KMS-11 (cell line): ENCODE data around the gene BTN2A1.

Experiments used
- H2AFZ ChIP-seq: fragments of 200-600 bp; sonication (generic); 2 replicates; pipeline ENCODE4 v1.6.1; 2016; ENCODE audit warnings: antibody characterized with exemption, mixed run types, low read depth
- H3K27ac ChIP-seq: fragments of 200-600 bp; sonication (generic); 2 replicates; pipeline ENCODE4 v1.6.1; 2016; ENCODE audit warnings: mild to moderate bottlenecking, mixed run types
- H3K27me3 ChIP-seq: fragments of 200-600 bp; sonication (generic); 2 replicates; pipeline ENCODE4 v1.6.1; 2017; ENCODE audit warnings: mild to moderate bottlenecking, low read depth, mixed run types, moderate library complexity; ENCODE audit not compliant: insufficient read depth
- H3K36me3 ChIP-seq: fragments of 200-600 bp; sonication (generic); 2 replicates; pipeline ENCODE4 v1.6.1; 2017; ENCODE audit warnings: mild to moderate bottlenecking, mixed run types; ENCODE audit not compliant: insufficient read depth
- H3K4me1 ChIP-seq: fragments of 200-600 bp; sonication (generic); 2 replicates; pipeline ENCODE4 v1.6.1; 2016; ENCODE audit warnings: mild to moderate bottlenecking, low read depth, mixed run types; ENCODE audit not compliant: poor library complexity, severe bottlenecking
- H3K4me2 ChIP-seq: fragments of 200-600 bp; sonication (generic); 2 replicates; pipeline ENCODE4 v1.7.0; 2016; ENCODE audit warnings: mild to moderate bottlenecking, mixed run types
- H3K4me3 ChIP-seq: fragments of 200-600 bp; sonication (generic); IDR thresholded peaks from 2 replicates; pipeline ENCODE4 v1.6.1; 2017; ENCODE audit warnings: low read depth, low read length, mixed read lengths; ENCODE audit not compliant: insufficient read depth
- H3K79me2 ChIP-seq: fragments of 200-600 bp; sonication (generic); 2 replicates; pipeline ENCODE4 v1.6.1; 2016; ENCODE audit warnings: low read depth, mixed run types; ENCODE audit not compliant: insufficient read depth
- H3K9ac ChIP-seq: fragments of 200-600 bp; sonication (generic); 2 replicates; pipeline ENCODE4 v1.6.1; 2016; ENCODE audit warnings: mild to moderate bottlenecking, mixed run types
- H4K20me1 ChIP-seq: fragments of 200-600 bp; sonication (generic); 2 replicates; pipeline ENCODE4 v1.6.1; 2016; ENCODE audit warnings: mild to moderate bottlenecking, mixed run types; ENCODE audit not compliant: insufficient read depth
- TF ChIP-seq, protein P1 (sequence below): fragments of 200-600 bp; sonication (generic); conservative IDR thresholded peaks from 2 replicates; pipeline ENCODE4 v1.6.1; 2017; ENCODE audit warnings: low read depth, mild to moderate bottlenecking, antibody characterized with exemption, low read length, moderate library complexity, mixed read lengths

BTN2A1 gene

DNA sequence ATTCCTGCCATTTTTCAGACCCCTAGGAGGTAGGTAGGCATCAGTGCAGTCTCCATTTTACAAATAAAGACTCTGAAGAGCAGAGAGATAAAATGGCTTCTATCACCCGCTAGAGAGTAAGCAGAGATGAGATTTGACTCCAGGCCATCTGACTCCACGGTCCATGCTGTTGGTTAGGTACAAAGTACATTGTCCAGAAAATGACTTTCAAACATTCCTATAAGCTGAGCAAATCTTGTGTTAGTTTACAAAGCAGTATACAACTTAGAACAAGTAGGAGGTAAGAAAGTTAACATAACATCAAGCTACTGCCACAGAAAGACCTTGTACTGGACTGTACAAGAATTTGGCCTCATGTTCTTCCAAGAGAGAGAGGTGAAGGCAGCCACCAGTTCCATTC is 57.2 kb downstream of the BTN2A1 start:
- Histone ChIP-seq H4K20me1 (no peaks in the 10 kb centered on the region), H3K4me1 (peaks cover 1% of the 10 kb centered on the region), H3K4me3 (no peak overlapping the region), H3K27me3 (no peaks in the 10 kb centered on the region), H3K79me2 (no peaks in the 10 kb centered on the region), H2AFZ (no peak overlapping the region), H3K4me2 (no peak overlapping the region), H3K27ac (no peak overlapping the region), H3K36me3 (no peaks in the 10 kb centered on the region), H3K9ac (no peak overlapping the region)
- TF ChIP-seq, protein P1, sequence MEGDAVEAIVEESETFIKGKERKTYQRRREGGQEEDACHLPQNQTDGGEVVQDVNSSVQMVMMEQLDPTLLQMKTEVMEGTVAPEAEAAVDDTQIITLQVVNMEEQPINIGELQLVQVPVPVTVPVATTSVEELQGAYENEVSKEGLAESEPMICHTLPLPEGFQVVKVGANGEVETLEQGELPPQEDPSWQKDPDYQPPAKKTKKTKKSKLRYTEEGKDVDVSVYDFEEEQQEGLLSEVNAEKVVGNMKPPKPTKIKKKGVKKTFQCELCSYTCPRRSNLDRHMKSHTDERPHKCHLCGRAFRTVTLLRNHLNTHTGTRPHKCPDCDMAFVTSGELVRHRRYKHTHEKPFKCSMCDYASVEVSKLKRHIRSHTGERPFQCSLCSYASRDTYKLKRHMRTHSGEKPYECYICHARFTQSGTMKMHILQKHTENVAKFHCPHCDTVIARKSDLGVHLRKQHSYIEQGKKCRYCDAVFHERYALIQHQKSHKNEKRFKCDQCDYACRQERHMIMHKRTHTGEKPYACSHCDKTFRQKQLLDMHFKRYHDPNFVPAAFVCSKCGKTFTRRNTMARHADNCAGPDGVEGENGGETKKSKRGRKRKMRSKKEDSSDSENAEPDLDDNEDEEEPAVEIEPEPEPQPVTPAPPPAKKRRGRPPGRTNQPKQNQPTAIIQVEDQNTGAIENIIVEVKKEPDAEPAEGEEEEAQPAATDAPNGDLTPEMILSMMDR, result no peak

DNA sequence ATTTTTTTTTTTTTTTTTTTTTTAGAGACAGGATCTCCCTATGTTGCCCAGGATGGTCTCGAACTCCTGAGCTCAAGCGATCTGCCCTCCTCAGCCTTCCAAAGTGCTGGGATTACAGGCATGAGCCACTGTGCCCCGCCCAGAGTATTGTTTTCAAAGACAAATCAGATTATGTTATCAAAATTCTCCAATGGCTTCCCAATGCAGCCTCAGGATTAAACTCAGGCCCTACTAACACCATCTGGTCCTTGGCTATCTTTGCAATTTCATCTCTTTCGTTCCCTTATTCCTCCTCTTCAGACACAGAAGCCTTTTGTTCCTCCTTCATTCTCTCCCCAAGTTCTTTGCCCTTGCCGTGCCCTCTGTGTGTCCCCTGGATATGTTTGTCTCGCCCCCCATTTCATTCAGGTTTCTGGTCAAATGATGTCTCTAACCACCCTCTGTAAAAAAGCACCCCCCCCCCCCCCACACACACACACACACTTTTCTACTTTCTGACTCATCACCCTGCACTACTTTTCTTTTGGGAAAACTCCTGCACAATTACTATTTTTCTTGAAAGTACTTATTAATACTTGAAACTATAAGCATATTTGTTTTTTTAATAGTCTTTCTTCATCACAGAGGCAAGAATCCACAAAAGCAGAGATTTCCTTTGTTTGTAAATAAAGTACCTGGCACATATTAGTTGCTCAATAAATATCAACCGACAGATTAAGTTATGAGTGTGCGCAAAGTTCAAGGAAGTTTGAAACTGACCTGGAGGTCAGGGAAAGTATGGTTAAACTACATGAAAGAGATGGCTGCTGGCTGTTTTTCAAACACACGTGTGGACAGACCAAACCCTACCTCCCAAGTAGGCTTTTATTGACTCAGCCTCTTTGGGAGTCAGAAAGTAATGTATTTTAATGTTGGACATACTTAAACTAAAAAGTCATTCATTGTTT is 59.0 kb downstream of the BTN2A1 start:
- Histone ChIP-seq H3K79me2 (no peaks in the 10 kb centered on the region), H3K4me2 (no peak overlapping the region), H3K36me3 (no peaks in the 10 kb centered on the region), H3K27ac (no peak overlapping the region), H3K4me3 (no peak overlapping the region), H2AFZ (no peak overlapping the region), H3K9ac (no peak overlapping the region), H3K27me3 (no peaks in the 10 kb centered on the region), H3K4me1 (peaks cover 7% of the 10 kb centered on the region), H4K20me1 (no peaks in the 10 kb centered on the region)
- TF ChIP-seq, protein P1, result no peak
